SK-N-MC (cell line): ENCODE results near the gene SPTLC2.
"Not testable (repeated sequence)": the region's sequence is repeated elsewhere in the genome, so short reads cannot be mapped to it uniquely, and the experiment has no call there.

Experiments
- EZH2 ChIP-seq: fragments of 200-600 bp; sonication (generic); IDR thresholded peaks from one replicate; pipeline ENCODE4 v1.6.1; 2017; ENCODE audit warnings: antibody characterized with exemption
- POLR2AphosphoS5 ChIP-seq: IDR thresholded peaks from 2 replicates; pipeline ENCODE4 v1.6.1; 2012; ENCODE audit warnings: mild to moderate bottlenecking, low read depth, low read length, borderline replicate concordance

- TF ChIP-seq POLR2AphosphoS5, EZH2: not testable (repeated sequence)
Measured at GRCh38 chr14:77661562-77661961, 45.1 kb upstream of the SPTLC2 start.
